Measurements from ENCODE around the gene CD63. TPM values are rescaled to one million over a fixed set of nuclear protein-coding genes. Genes with fewer than 3 reads are reported as not detected.

Gene CD63
- total RNA-seq, 1 donor from 2014 or later, result 1,545 TPM

DNA sequence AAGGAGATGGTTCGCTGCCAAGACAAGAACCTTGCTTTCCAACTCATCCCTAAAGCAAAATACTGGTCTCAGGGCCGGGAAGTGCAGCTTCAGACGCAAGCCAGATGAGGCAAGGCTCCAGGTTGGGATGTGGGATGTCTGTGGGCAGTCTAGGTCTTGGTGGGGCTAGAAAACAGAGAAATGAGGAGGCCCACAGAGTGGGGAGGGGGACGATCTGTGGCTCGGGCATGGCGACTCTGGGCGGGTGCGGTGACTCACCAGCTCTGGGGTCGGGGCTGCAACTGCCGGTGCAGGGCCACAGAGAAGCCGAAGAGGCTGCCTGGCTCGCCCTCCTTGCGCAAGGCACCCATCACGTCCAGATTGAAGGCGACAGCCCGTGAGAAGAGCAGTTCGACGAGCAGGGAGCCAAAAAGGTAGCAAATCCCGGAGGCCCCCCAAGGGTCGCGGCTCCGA, 21.6 kb downstream of the CD63 start:
- DNase-seq (ENCODE audit: low spot score), result no peak

- DNase-seq (ENCODE audit: low spot score), result no peak
Observed at GRCh38 chr12:55706568-55707218, 22.1 kb downstream of the CD63 start.

DNA sequence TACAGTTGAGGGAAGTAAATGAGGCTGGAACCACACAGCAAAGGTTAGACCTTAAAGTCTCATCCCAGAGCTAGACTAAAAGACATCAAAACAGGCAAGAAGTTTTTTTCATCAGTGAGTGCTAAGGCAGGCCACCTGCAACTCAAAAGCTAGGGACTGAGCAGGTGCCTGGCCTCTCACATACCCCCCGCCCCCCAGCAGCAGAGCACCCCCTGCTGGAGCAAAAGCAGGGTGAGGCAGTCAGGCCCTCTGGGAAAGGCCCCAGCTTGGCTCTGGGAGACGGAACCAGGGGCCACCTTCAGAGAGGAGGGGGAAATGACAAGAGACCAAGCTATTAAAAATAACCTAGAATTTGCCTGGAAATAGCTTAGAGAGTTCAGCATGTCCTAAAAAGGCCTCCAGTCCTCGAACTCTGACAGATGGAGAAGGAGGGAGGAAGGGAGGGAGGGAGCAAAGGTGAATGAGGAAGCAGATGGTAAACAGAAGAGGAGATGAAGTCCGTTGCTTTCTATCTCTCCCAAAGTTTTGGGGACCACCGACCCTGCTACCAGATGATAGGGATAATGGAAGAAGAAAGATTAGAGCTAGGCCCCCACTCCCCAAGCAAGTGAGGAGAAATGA, 22.9 kb downstream of the CD63 start:
- no peak for DNase-seq (ENCODE audit: low spot score)

DNA sequence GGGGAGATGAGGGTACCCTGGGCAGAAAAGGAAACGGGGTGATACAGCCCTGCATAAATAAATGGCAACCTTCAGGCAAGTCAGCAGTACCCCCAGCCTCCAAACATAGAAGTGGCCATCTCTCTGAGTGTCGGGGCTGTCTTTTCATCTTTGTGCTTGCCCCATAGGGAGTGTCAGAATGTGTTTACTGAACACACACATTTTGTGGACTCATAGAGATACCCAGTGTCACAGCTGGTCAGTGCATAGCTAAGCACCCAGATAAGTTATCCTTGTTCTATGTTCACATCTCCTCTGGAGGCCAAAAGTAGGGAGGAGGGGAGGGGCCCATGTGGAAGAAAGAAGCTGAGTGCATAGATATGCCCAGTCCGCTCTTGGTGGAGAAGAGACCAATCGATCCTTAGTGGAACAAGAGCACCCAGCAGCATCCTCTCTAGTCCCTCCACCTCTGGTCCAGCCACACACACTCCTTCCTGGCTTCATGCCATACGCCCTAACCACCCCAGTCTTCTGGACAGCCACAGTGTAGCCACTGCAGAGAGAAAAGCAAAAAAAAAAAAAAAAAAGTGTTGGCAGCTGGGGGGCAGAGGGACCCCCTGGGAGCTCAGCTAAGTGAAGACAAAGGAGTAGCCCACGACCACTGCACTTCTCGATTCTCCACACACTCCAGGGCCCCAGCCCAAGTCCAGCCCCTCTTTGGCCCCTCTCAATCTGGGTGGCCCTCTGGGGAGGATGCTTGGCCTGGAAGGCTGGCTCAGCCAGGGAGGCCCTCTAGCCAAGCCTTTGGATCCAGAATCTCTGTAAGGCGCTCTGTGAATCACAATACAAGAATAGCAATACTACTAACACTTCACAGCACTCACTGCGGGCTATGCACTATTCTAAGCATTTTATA, 23.7 kb downstream of the CD63 start:
- no peak for DNase-seq (ENCODE audit: low spot score)

DNA sequence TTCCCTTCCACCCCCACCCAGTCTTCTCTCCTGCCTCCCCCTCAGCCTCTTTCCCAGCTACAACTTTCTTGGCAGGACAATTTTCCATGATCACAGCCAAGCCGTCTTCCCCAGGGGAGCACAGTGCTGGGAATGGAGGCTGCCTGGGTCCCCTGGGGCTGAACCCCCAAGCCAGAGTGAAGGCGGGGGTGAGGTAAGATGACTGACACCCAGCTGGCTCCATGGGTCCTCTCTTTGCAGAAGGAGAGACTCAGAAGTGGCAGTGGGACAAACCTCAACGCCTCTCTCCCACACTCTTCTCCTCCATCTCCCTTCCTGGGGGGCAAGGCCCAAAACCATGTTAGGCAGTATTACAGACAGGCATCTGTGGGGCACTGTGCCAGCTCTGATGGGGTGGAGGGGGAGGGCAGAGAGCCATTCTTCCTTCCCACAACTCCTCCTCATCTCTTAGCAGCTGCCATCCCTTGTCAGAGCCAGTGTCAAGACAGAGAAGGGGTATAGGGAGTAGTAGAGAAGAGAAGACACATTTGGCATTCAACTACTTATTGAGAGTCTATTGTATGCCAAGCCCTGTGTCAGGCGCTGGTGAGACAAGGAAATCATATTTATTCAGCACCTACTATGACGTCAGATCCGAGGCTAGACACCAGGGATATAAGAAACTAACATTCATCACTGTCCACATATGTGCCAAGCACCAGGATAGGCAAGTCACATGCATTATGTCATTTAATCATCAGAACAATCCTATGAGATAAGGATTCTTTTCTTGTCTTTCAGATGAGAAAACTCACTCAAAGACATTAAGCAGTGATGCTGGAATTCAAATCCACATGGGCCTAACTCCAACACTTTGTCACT, 24.7 kb downstream of the CD63 start:
- no peak for DNase-seq (ENCODE audit: low spot score)

DNA sequence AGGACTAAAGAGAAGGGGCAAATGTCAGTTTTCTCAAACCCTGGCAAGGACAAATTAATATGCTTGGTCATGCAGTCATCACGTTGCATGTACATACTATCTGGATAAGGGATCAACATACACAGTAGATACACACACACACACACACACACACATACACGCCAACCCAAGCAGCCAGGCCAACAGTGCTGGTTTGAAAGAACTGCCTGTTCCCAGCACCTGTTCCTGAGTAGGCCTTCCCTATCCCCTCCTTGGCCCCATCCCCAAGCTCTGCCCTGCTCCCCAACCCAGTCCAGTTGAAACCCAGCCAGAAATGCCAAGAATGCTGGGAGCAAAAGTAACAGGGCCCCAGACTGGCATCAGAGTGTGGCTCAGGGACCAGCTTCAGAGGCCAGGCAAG, 25.5 kb downstream of the CD63 start:
- no peak for DNase-seq (ENCODE audit: low spot score)

- no peak for DNase-seq (ENCODE audit: low spot score)
Observed at GRCh38 chr12:55702861-55703260, 25.9 kb downstream of the CD63 start.

- DNase-seq (ENCODE audit: low spot score), result peak; percentile 57
Observed at GRCh38 chr12:55700255-55701018, 28.4 kb downstream of the CD63 start.

DNA sequence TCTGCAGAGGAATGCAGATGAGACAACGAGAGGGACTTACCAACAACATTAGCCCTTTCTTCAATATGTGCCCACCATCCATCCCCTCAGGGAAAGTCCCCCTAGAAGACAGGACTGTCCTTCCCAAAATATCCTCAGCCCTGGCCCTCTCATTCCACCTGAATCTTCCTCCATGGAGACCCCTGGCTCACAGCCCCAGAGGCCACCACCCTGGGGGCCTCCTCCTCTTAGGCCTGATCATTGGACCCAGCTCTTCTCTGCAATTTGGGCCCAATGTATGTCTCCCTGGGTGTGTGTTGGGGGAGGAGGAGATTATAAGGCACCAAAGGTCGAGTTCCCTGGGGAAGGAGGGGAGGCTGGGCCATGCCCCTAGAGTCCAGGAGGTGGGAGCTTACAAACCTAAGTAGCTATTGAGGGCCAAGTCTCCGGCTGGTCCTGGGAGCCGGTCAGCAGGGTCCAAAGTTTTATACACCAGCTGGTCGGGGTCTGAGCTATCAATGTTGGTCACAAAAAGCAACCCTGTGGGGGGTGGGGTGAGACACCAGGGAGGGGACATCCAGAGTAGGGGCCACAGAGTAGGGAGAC, 29.2 kb downstream of the CD63 start:
- peak; percentile 76 for DNase-seq (ENCODE audit: low spot score)

DNA sequence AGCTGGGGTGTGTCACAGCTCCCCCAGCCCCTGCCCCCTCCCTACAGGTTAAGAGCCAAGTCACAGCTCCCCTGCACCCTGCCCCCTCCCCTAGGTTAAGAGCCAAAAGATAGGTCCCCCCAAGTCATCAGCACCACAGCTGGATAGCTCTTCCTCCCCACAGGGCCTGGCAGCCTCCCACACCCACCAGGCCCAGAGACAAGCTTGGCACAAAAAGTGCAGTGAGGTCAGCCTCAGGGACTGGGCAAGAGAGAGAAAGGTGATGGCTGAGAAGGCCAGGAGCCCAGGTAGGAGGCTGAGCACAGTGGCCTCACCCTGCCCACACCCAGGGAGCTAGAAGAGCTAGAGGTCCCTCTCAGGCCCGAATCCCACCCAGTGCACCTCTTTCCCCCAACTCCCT, 29.8 kb downstream of the CD63 start:
- DNase-seq (ENCODE audit: low spot score), result peak; percentile 53

DNA sequence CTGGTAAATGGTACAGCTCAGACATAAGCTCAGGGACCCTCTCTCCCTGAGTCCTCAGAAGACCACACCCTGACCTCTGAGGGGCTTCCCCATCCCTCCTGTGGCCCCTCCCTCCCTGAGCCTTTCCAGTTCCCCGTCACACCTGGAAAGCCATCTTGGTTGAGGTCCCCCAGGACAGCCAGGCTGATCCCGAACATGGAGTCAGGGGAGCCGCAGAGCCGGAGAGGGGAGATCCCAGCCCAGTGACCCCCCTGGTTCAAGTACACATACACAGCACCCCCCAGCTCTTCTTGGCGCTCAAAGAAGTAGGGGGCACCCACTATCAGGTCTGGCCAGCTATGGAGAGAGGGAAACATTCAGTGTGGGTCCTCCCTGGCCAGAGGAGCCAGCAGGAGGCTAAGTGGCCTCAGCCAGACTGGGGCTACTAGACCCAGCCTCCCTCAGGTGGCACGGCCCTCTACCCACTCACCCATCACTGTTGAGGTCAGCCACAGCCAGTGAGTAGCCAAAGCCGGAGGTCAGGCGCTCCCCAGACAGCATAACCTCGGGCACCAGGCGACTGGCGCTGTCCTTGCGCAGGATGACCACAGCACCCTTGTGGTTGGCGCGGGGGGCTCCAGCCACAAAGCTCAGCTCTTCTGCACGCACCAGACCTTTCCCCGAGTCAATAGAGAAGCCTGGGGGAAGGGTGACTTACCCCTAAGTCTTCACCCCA, 30.4 kb downstream of the CD63 start:
- peak; percentile 64 for DNase-seq (ENCODE audit: low spot score)

DNA sequence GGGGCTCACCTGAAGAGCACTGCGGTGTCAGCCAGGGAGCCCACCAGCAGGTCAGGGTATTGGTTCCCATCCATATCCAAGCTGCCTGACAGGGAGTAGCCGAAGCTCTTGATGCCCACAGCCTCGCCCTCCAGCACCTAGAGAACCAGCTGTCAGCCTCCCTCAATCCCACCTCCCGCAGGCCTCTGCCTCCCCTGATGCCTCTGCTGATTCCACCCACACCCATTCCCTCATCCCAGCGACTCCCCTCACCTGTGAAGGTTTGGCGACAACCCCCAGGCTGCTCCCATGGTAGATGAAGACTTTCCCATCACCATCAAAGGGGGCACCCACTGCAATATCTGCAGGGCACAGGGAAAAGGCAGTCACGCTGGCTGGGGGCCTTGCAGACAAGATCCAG, 31.1 kb downstream of the CD63 start:
- DNase-seq (ENCODE audit: low spot score), result peak; percentile 55

DNA sequence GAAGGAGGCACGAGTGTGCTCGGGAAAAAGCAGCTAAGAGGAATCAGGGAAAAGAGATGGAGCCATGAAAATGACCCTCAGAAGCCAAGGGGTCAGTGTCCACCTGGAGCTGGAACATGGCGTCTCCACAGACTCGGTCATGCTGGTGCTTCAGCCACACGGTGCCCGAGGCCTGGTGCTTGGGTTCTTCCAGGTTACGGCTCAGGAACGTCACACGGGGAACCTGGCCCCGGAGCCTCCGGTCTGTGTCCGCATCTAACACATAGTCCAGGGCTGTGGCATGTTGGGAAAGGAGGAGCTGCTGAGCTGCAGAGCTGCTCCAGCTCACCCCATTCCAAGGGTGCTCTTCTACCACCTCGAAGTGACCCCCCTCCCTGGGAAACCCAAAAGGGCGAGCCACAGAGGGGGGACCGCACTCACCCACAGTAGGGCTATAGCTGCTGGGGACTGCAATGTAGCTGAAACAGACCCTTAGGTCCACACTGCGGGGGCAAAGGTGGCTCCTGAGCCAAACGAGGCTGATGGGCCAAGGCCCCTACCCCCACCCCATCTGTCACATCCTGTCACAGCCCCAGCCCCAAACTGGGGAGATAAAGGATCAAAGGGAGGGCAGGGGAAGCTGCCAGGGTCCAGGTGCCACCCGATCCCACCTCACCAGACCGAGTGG, 31.9 kb downstream of the CD63 start:
- peak; percentile 75 for DNase-seq (ENCODE audit: low spot score)

DNA sequence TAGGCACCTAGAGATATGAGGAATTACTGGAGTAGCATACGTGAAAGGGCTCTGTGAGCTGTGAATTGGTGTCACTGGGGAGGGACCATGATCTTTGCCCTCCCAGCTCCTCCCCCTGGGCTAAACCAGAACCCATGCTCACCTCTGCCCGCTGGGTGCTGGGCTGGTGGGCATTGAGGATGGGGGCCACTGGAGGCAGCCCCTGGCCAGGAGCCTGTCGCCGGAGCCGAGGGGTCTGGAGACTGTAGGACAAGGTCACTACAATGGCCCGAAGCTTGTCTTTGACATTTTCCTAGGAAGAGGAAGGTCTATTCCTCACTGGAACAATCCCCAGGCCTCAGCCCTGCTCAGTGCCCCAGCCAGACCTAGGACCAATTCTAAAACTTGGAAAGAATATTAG, 32.7 kb downstream of the CD63 start:
- DNase-seq (ENCODE audit: low spot score), result peak; percentile 83

GRCh38 chr12:55695349-55695748, 33.5 kb downstream of the CD63 start:
- DNase-seq (ENCODE audit: low spot score), result peak; percentile 47

DNA sequence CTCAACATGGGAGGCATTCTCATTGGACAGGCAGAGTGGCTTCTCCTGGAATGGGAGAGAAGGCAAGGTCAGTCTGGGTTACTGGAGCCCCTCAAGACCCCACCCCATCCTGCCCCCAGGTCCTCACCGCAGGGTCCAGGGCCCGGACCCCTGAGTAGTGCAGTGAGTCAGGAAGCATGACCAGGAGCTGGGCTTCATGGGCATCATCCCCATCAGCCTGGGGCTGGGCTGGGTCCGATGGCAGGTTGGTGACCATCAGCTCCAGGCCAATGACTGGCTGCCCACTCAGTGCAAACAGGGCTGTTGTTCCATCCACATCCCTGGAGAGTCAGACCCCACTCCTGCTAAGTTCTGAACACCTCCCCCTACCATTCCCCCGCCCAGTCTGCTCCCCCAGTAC, 34.2 kb downstream of the CD63 start:
- DNase-seq (ENCODE audit: low spot score), result peak; percentile 64

- DNase-seq (ENCODE audit: low spot score), result peak; percentile 68
Observed at GRCh38 chr12:55694188-55694515, 34.7 kb downstream of the CD63 start.

DNA sequence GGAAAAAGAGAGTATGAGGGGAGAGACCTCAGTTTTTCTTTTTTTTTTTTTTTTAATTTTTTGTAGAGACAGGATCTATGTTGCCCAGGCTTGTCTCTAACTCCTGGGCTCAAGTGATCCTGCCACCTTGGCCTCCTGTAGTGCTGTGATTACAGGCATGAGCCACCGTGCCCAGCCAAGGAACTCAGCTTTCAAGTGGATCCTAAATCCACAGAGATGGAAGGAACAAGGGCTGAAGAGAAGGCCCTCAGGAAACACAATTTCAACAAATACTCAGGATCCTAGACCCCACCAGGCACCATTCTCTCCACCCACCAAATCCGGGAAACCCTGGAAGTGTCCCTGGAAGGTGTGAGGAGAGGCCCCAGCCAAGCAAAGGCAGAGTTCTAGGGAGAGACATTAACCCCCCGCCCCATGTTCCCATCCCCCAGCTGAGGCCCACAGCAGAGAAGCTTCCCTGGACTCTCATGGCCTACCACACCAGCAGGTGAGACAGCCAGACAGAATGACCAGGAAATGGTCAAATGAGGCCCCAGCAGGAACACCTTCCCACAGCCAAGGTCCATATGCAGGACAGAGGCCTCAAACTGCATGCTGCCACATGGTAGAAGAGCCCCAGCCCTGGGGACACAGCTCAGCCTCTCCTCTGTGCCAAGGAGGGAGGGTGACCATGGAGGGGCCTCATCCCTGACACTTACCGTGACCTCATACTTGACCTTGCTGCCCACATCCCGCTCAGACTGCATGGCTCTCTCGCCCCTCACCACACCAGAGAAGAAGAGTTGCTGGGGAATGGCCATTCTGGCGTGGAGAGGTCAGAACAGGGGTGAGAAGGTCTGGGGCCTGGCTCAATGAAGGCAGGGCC, 35.3 kb downstream of the CD63 start:
- no peak for DNase-seq (ENCODE audit: low spot score)

All from mesenteric fat pad (tissue), 1 donor.